Activated gamma-delta T cell (primary cell): ENCODE data around the gene PLA2R1.
"Not testable (repeated sequence)": the region's sequence is repeated elsewhere in the genome, so short reads cannot be mapped to it uniquely, and the experiment has no call there.

Experiments
- DNase-seq: peaks from one replicate; lab custom pipeline; 2025; lab: John Stamatoyannopoulos, UW

Gene PLA2R1

GRCh38 chr2:159982842-159983785 lies 79.3 kb downstream of the PLA2R1 start:
- no peak for DNase-seq

DNA sequence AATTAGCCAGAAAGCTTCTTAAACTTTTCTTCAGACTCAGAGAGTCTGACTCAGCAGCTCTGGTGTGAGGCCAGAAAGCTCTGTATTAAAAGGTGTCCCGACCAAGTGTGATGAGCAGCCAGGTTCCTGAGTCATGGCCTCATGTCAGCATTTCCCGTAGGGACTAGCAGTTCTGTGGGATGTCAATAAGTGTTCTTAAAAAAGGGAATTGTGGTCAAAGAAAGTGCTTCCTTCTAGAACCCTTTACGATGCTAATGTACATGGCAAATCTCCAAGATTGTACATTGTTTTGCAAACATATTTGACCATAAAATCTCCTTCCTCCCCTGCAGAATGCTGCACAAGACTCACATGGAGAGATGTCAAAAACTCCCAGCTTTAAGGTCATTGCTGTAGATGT lies 80.1 kb downstream of the PLA2R1 start:
- DNase-seq, result no peak

- no peak for DNase-seq
Observed at GRCh38 chr2:159976527-159977160, 85.8 kb downstream of the PLA2R1 start.

GRCh38 chr2:159973325-159973724 lies 89.1 kb downstream of the PLA2R1 start:
- no peak for DNase-seq

DNA sequence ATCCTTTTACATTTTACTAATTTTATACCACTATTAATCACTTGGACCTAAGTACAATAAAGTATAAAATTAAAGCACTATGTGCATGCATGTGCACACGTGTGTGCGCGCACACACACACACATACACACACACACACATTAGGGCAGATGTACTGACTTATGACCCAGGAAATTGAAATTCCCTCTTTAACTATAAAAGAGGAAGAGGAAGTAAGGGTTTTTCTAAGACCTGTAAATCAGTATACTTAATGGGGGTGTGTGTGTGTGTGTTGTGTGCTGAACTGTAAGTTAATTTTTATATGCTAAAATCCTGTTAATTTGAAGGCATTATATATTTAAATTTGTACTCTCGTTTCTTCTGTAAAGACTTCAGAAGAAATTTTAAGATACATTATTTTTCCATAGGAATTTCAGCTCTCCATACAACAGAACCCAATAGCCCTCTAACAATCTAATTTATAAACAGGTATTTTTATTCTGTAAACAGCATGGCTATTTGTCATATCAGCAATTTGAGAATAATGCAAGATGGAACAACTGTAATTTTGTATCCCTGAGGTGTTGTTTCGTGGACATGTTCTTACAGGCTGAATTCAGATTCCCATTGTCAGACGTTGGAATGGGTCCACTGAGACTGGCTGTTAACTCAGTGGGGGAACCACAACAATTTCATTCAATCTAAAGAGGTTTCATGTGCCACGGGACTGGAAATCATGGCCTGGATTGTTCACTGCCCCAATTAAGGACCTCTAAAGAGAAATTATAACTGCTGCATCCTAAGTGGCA lies 90.9 kb downstream of the PLA2R1 start:
- DNase-seq, result no peak

GRCh38 chr2:159970548-159970947 lies 91.9 kb downstream of the PLA2R1 start:
- DNase-seq, result not testable (repeated sequence)

DNA sequence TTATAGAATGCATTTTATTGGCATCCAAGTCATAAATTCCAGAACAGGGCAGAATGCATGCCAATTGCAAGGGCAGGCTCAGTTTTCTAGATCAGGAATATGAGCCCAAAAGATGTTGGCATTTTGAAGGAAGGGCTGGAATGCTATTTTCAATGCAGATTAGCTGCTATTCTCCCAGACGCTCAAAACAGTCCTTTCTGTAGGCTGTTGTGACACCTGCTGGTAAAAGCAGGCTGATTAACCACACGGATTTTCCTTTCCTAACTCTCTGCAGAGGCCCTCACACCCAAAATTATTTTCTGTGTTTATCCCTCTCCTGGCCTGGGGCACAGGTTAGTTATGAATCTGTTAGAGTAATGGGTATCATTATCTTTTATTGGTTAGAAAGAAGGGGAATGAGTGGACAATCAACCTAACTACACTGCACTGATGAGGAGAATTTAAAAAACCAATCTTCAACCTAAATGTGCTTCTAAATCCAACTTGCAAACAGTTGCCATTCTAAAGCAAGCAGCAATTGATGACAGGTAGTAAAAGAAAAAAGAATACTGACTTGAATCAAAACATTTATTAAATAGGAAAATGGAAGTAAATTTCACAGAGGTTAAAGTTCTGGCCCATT lies 94.0 kb downstream of the PLA2R1 start:
- no peak for DNase-seq

- DNase-seq, result no peak
Observed at GRCh38 chr2:159963700-159964099, 98.7 kb downstream of the PLA2R1 start.

- DNase-seq, result not testable (repeated sequence)
Observed at GRCh38 chr2:159962513-159962912, 99.9 kb downstream of the PLA2R1 start.

- DNase-seq, result no peak
Observed at GRCh38 chr2:159961451-159961850, 101.0 kb downstream of the PLA2R1 start.

GRCh38 chr2:159961037-159961436 lies 101.4 kb downstream of the PLA2R1 start:
- no peak for DNase-seq

DNA sequence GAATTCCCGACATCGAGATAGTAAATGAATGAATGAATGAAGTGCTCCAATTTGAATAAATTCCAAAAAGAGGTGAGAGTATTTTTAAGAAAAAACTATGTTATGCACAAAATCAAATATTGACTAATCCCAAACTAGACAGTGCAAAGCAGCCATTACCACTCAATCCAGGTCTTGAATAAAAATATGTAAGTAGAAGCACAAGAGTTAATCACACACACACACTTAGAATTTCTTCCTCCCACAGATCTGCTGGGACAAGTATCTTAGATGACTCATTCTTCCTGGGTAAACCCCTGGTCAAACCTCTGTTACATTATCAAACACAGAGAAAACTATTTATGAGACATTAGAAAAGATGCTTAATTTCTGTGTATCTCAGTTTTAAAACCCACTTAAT lies 102.0 kb downstream of the PLA2R1 start:
- no peak for DNase-seq

DNA sequence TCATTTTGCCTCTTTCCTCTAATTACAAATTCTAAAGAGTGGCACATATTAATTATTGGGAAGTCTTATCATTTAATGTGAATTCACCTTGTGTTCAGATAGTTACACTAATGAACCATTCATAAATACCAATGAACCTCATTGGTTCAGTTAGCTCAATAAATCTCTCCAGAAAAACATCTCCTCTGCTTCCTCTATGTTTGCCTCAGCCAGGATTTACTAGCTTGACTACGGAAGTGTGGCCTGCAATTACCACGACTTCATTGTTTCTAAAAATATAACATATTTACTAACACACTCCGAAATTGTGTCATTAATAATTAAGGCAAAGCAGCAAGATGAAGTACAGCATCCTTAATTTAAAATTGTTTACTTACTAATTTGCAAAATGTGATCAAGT lies 103.3 kb downstream of the PLA2R1 start:
- no peak for DNase-seq

DNA sequence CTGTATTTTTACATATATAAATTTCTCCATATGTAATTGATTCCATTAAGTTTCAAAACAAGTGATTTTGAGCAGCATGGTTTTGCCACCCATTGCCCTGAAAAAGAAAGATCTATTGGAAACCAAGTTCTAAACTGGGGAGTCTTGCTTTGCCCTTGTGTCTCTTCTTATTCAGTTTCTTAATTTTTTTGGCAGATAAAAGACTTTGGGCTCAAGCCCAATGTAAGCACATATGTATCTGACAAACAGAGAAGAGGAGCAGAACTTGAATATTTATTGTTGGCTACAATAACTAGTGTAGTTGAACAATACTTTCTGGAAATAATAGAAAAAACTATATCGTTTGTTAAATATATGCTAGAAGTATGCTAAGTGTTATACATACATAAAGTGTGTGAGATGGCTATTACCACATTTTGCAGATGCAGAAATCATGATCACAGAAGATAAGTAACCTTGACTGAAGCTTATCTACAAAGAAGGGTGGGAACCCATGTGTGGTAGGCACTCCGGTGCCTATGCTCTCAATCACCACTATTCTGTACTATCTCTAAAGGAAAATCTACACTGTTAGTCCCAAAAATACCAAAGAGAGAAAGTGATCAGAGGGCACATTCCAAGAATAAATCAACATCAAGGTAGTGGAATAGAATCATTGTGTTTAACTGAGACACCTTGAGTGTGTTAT lies 109.1 kb downstream of the PLA2R1 start:
- DNase-seq, result no peak

GRCh38 chr2:159946326-159946999 lies 116.0 kb downstream of the PLA2R1 start:
- DNase-seq, result no peak

DNA sequence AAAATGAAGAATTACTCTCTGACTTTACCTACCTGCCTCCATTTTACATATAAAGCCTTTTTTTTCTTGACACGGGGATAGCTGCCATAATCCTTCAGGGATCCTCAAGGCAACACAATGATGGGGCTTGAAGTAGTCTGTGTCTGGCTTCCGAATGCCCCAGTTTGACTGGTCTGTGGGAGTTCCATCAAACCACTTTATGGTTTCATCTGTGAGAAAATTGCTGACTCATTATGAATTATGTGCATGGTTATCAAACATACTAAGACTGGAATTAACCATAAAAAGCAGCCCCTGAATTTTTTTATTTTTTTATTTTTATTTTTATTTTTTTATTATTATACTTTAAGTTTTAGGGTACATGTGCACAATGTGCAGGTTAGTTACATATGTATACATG lies 117.5 kb downstream of the PLA2R1 start:
- no peak for DNase-seq

DNA sequence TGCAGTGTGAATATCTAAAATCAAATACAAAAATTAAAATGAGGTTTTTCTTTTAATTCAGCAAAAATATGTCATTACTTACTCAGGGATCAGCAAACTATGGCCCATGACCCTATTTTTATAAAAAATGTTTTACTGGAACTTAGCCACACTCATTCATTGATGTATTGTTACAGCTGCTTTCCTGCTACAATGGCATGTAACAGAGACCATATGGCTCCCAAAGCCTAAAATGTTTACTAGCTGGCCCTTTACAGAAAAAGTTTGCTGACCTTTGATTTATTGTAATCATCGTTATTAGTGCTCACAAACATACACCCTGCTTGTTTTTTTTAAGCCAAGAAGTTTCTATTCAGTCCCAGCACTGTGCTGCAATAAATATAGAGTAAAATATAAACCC lies 120.3 kb downstream of the PLA2R1 start:
- DNase-seq, result no peak

DNA sequence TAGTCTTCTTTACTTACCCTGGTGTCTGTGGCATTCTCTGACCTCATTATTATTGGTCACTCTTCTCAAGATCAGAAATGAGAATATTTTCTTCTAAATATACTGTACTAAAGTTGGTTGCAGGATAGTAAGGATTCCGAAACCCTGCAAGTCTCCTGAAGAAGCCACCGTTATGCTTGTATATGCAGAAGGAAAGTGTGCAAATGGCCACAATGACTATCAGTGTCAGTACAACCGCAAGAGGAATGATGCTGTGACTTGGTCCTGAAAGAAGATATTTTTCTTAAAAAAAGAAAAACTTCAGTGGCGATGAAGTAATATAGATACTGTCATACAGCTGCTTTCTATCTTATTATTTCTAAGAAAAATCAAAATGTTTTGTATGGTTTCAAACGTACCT lies 120.7 kb downstream of the PLA2R1 start:
- no peak for DNase-seq

DNA sequence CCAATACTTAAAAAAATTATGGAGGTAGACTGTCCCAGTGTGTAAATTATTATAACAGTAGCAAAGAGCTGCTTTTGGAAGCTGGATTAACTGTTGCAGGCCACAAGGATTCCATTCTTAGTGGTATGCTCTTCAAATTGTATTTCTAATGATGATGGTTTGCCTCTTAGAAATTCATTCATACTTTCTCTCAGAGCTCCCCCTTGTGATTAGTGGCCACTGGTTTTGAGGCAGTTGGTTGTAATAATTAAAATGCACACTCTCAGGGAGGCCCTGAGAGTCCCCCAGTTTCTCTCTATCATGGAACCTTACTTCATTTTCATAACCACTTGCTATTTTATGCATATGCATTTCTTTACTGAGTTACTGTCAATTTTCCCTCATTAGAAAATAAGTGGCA lies 122.5 kb downstream of the PLA2R1 start:
- DNase-seq, result no peak

DNA sequence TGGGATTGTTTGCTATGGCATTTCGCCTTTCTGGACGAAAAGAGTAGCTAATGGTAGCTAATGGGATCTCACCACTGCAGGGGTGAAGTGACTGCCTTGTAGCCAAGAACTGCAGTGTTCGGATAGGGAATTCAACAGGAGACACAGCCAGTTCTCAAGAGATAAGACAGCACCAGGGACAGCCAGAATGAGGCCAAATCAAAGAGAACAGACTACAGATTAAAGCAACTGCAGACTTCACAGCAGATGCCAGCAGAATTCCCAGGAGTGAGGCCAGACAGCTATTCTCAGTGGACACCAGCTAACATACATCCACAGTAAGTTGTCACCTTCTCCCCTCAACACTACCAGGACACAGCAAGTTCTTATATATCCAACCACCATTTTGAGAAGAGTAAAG lies 124.0 kb downstream of the PLA2R1 start:
- no peak for DNase-seq

DNA sequence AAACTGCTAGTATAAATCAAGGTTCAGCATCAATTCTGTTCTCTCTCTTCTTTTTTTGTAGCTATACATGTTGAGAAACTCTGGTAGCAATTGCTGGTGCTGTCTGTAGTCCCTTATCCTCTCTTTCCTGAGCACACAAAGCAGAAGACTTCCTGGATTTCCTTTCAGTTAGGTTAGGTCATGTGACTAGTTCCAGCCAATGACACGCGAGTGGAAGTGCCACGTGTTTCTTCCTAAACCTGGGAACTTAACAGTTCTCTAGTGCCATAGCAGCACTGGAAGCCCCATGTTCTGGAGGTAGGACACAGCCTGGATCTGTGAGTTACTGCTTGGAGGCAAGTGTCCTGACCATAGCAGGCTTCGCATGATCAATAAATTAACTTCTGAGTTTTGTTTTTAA lies 125.9 kb downstream of the PLA2R1 start:
- DNase-seq, result no peak
